Measurements from ENCODE around the gene CMTM8. TPM values are rescaled to one million over a fixed set of nuclear protein-coding genes. Genes with fewer than 3 reads are reported as not detected.

Gene CMTM8
- total and polyA plus RNA-seq, 9 donors = 0.48 to 9.9 (median 2.1) TPM

- Histone ChIP-seq H3K4me3 (no peak overlapping the region), H3K36me3 (no peaks in the 10 kb centered on the region)
- WGBS, 3 donors = 80 to 82% (median 80%) methylated on average over 6 of the region's 6 CpGs
Measured at GRCh38 chr3:32240159-32240545, 1.7 kb downstream of the CMTM8 start.

GRCh38 chr3:32241100-32241499, 2.6 kb downstream of the CMTM8 start:
- H3K27me3 ChIP-seq = no peaks in the 10 kb centered on the region
- TF ChIP-seq POLR2A (IDR thresholded peaks at IDR 0.05) (no peak), CTCF (IDR thresholded peaks at IDR 0.05) (no peak), EP300 (IDR thresholded peaks at IDR 0.05) (no peak)
- no peak overlapping the region for H3K4me3 ChIP-seq
- no peaks in the 10 kb centered on the region for H3K36me3 ChIP-seq
- DNase-seq = no peak
- no peak overlapping the region for H3K27ac ChIP-seq
- peaks cover 1% of the 10 kb centered on the region for H3K4me1 ChIP-seq (ENCODE audit: insufficient read depth)
- WGBS, 3 donors = 77 to 96% (median 94%) methylated on average over 4 of the region's 4 CpGs
- intact Hi-C loops (cut with DNase I) = no loop called here
- no peaks in the 10 kb centered on the region for H3K9me3 ChIP-seq

More at GRCh38 chr3:32240159-32240545, 1.7 kb downstream of the CMTM8 start:
- no peak overlapping the region for H3K27ac ChIP-seq
- TF ChIP-seq EP300 (IDR thresholded peaks at IDR 0.05) = no peak
- no peak for TF ChIP-seq CTCF (IDR thresholded peaks at IDR 0.05)
- TF ChIP-seq POLR2A (IDR thresholded peaks at IDR 0.05) = no peak
- no peaks in the 10 kb centered on the region for H3K27me3 ChIP-seq
- no peaks in the 10 kb centered on the region for H3K9me3 ChIP-seq
- peaks cover 1% of the 10 kb centered on the region for H3K4me1 ChIP-seq (ENCODE audit: insufficient read depth)
- DNase-seq = no peak
- intact Hi-C loops (cut with DNase I) = no loop called here

- DNase-seq = no peak
- intact Hi-C loops (cut with DNase I) = no loop called here
- no peaks in the 10 kb centered on the region for H3K27me3 ChIP-seq
- TF ChIP-seq EP300 (IDR thresholded peaks at IDR 0.05) (no peak), CTCF (IDR thresholded peaks at IDR 0.05) (no peak), POLR2A (IDR thresholded peaks at IDR 0.05) (no peak)
- no peaks in the 10 kb centered on the region for H3K4me1 ChIP-seq (ENCODE audit: insufficient read depth)
- 84 to 87% (median 84%) methylated on average over 2 of the region's 2 CpGs for WGBS, 3 donors
- no peak overlapping the region for H3K27ac ChIP-seq
- no peak overlapping the region for H3K4me3 ChIP-seq
- H3K9me3 ChIP-seq = no peaks in the 10 kb centered on the region
- no peaks in the 10 kb centered on the region for H3K36me3 ChIP-seq
Measured at GRCh38 chr3:32243519-32243918, 5.0 kb downstream of the CMTM8 start.

GRCh38 chr3:32245200-32245599, 6.7 kb downstream of the CMTM8 start:
- Histone ChIP-seq H3K27ac (no peak overlapping the region), H3K36me3 (no peaks in the 10 kb centered on the region), H3K9me3 (no peaks in the 10 kb centered on the region), H3K4me1 (ENCODE audit: insufficient read depth) (no peaks in the 10 kb centered on the region), H3K4me3 (no peak overlapping the region), H3K27me3 (no peaks in the 10 kb centered on the region)
- no peak for DNase-seq
- 82 to 85% (median 84%) methylated on average over 2 of the region's 2 CpGs for WGBS, 3 donors
- intact Hi-C loops (cut with DNase I) = no loop called here
- TF ChIP-seq EP300 (IDR thresholded peaks at IDR 0.05) (no peak), CTCF (IDR thresholded peaks at IDR 0.05) (no peak), POLR2A (IDR thresholded peaks at IDR 0.05) (no peak)
